Common myeloid progenitor, CD34-positive (primary cell): ENCODE measurements around the gene PET100.

ENCODE experiments used
- CTCF ChIA-PET: fragments of 350-600 bp; sonication (Branson Sonifier 250); formaldehyde crosslinking; loops from one replicate; lab custom pipeline; 2021; ENCODE audit warnings: antibody characterized with exemption; lab: Charles Lee
- POLR2A ChIA-PET: fragments of 350-600 bp; sonication (Branson Sonifier 250); formaldehyde crosslinking; loops from one replicate; lab custom pipeline; 2021; ENCODE audit warnings: antibody characterized with exemption; lab: Charles Lee
- DNase-seq, 3 donors: peaks; one replicate each; pipeline versions ENCODE4 v3.0.0 to v3.0.0-alpha.2; 2013
- H3K27ac ChIP-seq, 2 experiments: 1 replicate in 1 of 2; 2 replicates in 1 of 2; pipeline ENCODE4 v1.7.0; 2013; ENCODE audit warnings: inconsistent platforms in 2 of 2, low read length in 2 of 2, mild to moderate bottlenecking in 2 of 2, low read depth in 1 of 2, moderate library complexity in 1 of 2; ENCODE audit not compliant: severe bottlenecking in 2 of 2, insufficient read depth in 1 of 2, poor library complexity in 1 of 2
- H3K27me3 ChIP-seq, 5 experiments: replicated peaks in 2 of 5; 1 replicate in 3 of 5; 2 replicates in 2 of 5; pipeline versions ENCODE4 v1.6.1 to v1.7.0; 2013; ENCODE audit warnings: low read length in 4 of 5, mild to moderate bottlenecking in 2 of 5, moderate library complexity in 2 of 5, inconsistent platforms in 1 of 5; ENCODE audit not compliant: insufficient read depth in 5 of 5, control insufficient read depth in 4 of 5
- H3K36me3 ChIP-seq, 4 experiments: 1 replicate in 2 of 4; 2 replicates in 2 of 4; pipeline versions ENCODE4 v1.6.1 to v1.7.0; 2013; ENCODE audit warnings: low read length in 3 of 4, control low read depth in 1 of 4, mild to moderate bottlenecking in 1 of 4; ENCODE audit not compliant: control insufficient read depth in 4 of 4, insufficient read depth in 4 of 4
- H3K4me1 ChIP-seq, 4 experiments: 1 replicate in 3 of 4; 2 replicates in 1 of 4; pipeline versions ENCODE4 v1.6.1 to v1.7.1; 2013; ENCODE audit warnings: low read length in 3 of 4, mild to moderate bottlenecking in 3 of 4, control low read depth in 1 of 4, inconsistent platforms in 1 of 4, moderate library complexity in 1 of 4; ENCODE audit not compliant: control insufficient read depth in 4 of 4, insufficient read depth in 4 of 4; ENCODE audit errors: control extremely low read depth in 1 of 4
- H3K4me3 ChIP-seq, 7 experiments: 1 replicate in 4 of 7; 2 replicates in 3 of 7; pipeline versions ENCODE4 v1.5.1 to v1.7.0; 2013; ENCODE audit warnings: mild to moderate bottlenecking in 7 of 7, low read length in 6 of 7, moderate library complexity in 6 of 7, inconsistent platforms in 2 of 7, low read depth in 2 of 7, control low read depth in 1 of 7; ENCODE audit not compliant: insufficient read depth in 4 of 7, control insufficient read depth in 1 of 7; ENCODE audit errors: extremely low read depth in 1 of 7
- H3K9me3 ChIP-seq, 5 experiments: 1 replicate in 4 of 5; 2 replicates in 1 of 5; pipeline versions ENCODE4 v1.6.1 to v1.7.1; 2013; ENCODE audit warnings: low read length in 4 of 5, mild to moderate bottlenecking in 2 of 5, inconsistent platforms in 1 of 5, low read depth in 1 of 5, moderate library complexity in 1 of 5; ENCODE audit not compliant: control insufficient read depth in 4 of 5, insufficient read depth in 2 of 5; ENCODE audit errors: control extremely low read depth in 1 of 5
- WGBS: methylation state at CpG from one replicate; pipeline ENCODE4 v1.1.5; 2013; ENCODE audit not compliant: insufficient coverage; 5-methylcytosine and 5-hydroxymethylcytosine counted together

Gene PET100

DNA sequence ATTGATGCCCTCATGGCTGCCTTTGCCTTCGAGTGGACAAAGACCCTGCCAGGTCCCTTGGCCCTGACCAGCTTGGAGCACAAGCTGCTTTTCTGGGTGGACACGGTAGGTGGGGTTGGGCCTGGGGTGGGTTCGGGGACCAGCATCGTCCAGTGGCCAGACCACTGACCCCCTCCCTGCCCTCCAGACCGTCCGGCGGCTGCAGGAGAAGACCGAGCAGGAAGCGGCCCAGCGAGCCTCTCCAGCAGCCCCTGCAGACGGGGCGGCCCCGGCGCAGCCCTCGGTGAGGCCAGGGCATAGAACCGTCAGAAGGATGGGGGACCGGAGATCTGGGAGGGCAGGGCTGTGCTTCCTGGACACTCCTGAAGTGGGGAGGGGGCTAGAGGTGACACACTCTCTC lies 23.3 kb upstream of the PET100 start:
- DNase-seq: no peak
- Histone ChIP-seq H3K27me3 (peaks cover 0 to 3% (median 0%) of the 10 kb centered on the region in 5 experiments), H3K36me3 (no peaks in the 10 kb centered on the region), H3K9me3 (no peaks in the 10 kb centered on the region), H3K4me1 (no peaks in the 10 kb centered on the region), H3K27ac (no peak overlapping the region), H3K4me3 (no peak overlapping the region)
- ChIA-PET CTCF (no interaction called here), POLR2A (no interaction called here)
- 97% methylated on average over 14 of the region's 17 CpGs for WGBS

DNA sequence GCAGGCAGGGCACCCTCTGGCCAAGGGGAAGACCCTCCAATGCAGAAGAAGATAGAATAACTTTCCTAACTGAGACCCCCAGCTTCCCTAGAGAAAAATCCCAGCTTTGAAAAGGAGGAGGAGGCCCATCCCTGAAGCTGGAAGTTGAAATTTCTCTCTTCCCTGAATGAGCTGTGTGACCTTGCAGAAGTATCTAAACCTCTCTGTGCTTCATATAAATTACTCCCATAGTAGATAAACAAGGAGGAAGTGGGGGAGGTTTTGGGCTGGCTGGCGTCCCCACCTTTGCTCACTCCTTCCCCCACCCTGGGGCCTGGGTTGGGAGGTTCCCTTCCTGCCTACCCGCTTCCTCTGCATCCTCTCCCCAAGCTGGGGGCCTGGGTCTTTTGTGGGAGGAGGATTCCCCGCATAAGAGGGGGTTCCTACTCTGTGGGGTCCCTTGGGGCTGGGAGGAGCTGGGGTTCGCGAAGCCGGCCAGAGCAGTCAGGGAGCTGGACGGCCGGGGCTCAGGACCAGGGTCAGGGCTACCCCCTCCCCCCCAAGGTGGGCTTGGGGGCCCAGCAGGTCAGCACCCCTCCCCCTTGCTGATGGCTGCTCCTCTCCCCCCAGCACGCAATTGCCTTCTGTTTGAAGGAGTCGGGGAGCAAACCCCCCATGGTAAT lies 22.2 kb upstream of the PET100 start:
- Histone ChIP-seq H3K9me3 (no peaks in the 10 kb centered on the region), H3K4me3 (no peak overlapping the region), H3K4me1 (no peaks in the 10 kb centered on the region), H3K27ac (no peak overlapping the region), H3K36me3 (no peaks in the 10 kb centered on the region), H3K27me3 (peaks cover 0 to 3% (median 0%) of the 10 kb centered on the region in 5 experiments)
- no CpG with 5 or more reads among the region's 10 CpGs for WGBS
- DNase-seq: no peak
- CTCF ChIA-PET: interaction anchor here (0.5 kb wide), 1 partner anchor 403 kb away, joined by 4 read pairs; no protein-coding TSS in a partner anchor
- POLR2A ChIA-PET: no interaction called here

- no peak overlapping the region for H3K27ac ChIP-seq
- H3K4me3 ChIP-seq: no peak overlapping the region
- no peaks in the 10 kb centered on the region for H3K36me3 ChIP-seq
- H3K9me3 ChIP-seq: no peaks in the 10 kb centered on the region
- CTCF ChIA-PET: no interaction called here
- DNase-seq: no peak
- H3K4me1 ChIP-seq: no peaks in the 10 kb centered on the region
- over 99% methylated on average over 17 of the region's 25 CpGs for WGBS
- H3K27me3 ChIP-seq: peaks cover 0 to 3% (median 0%) of the 10 kb centered on the region in 5 experiments
- POLR2A ChIA-PET: no interaction called here
Measured at GRCh38 chr19:7607874-7608560, 21.6 kb upstream of the PET100 start.

GRCh38 chr19:7610491-7611240 lies 18.9 kb upstream of the PET100 start:
- CTCF ChIA-PET: no interaction called here
- WGBS: 95% methylated on average over 18 of the region's 31 CpGs
- DNase-seq: no peak
- Histone ChIP-seq H3K4me3 (no peak overlapping the region), H3K27me3 (no peaks in the 10 kb centered on the region), H3K27ac (no peak overlapping the region), H3K9me3 (no peaks in the 10 kb centered on the region), H3K36me3 (no peaks in the 10 kb centered on the region), H3K4me1 (no peaks in the 10 kb centered on the region)
- POLR2A ChIA-PET: no interaction called here

DNA sequence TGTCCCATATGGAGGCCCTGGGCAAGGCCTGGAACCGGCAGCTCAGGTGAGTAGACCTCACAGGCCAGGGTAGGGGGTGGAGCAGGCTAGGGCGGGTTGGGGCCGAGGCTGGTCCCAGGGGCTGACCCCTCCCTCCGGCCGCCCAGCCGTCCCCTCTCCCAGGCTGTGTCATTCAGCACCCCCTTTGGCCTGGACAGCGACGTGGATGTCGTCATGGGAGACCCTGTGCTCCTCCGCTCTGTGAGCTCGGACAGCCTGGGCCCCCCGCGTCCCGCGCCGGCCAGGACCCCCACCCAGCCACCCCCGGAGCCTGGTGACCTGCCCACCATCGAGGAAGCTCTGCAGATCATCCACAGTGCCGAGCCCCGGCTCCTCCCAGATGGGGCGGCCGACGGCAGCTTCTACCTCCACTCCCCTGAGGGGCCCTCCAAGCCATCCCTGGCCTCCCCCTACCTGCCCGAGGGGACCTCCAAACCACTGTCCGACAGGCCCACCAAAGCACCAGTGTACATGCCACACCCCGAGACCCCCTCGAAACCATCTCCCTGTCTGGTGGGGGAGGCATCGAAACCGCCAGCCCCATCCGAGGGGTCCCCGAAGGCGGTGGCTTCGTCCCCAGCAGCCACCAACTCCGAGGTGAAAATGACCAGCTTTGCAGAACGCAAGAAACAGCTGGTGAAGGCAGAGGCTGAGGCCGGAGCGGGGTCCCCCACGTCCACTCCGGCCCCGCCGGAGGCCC lies 17.9 kb upstream of the PET100 start:
- ChIA-PET CTCF (no interaction called here), POLR2A (no interaction called here)
- H3K9me3 ChIP-seq: no peaks in the 10 kb centered on the region
- no peaks in the 10 kb centered on the region for H3K36me3 ChIP-seq
- H3K27me3 ChIP-seq: no peaks in the 10 kb centered on the region
- H3K27ac ChIP-seq: no peak overlapping the region
- WGBS: 96% methylated on average over 41 of the region's 41 CpGs
- H3K4me1 ChIP-seq: no peaks in the 10 kb centered on the region
- H3K4me3 ChIP-seq: no peak overlapping the region
- DNase-seq: no peak

DNA sequence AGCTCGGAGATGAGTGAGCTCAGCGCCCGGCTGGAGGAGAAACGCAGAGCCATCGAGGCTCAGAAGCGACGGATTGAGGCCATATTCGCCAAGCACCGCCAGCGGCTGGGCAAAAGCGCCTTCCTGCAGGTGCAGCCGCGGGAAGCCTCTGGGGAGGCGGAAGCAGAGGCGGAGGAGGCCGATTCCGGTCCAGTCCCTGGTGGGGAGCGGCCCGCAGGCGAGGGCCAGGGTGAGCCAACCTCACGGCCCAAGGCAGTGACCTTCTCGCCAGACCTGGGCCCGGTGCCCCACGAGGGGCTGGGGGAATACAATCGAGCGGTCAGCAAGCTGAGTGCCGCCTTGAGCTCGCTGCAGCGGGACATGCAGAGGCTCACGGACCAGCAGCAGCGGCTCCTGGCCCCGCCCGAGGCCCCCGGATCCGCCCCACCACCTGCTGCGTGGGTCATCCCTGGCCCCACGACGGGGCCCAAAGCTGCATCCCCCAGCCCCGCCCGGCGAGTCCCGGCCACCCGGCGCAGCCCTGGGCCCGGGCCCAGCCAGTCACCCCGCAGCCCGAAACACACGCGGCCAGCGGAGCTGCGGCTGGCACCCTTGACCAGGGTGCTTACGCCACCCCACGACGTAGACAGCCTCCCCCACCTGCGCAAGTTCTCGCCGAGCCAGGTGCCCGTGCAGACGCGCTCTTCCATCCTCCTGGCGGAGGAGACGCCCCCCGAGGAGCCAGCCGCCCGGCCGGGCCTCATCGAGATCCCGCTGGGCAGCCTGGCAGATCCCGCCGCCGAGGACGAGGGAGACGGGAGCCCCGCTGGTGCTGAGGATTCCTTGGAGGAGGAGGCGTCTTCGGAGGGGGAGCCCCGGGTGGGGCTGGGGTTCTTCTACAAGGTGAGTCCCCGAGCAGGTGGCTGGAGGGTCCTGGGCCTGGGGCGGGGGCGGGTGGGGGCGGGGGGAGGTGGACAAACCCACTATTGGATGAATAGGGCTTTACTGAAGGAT lies 17.0 kb upstream of the PET100 start:
- DNase-seq: no peak
- H3K4me3 ChIP-seq: no peak overlapping the region
- no peak overlapping the region for H3K27ac ChIP-seq
- ChIA-PET POLR2A (no interaction called here), CTCF (no interaction called here)
- no peaks in the 10 kb centered on the region for H3K4me1 ChIP-seq
- H3K27me3 ChIP-seq: no peaks in the 10 kb centered on the region
- no peaks in the 10 kb centered on the region for H3K9me3 ChIP-seq
- H3K36me3 ChIP-seq: peaks cover 0 to 2% (median 0%) of the 10 kb centered on the region in 4 experiments
- 95% methylated on average over 67 of the region's 81 CpGs for WGBS
